ENCODE measurements around the gene GID4. TPM values are rescaled to one million over a fixed set of nuclear protein-coding genes. Genes with fewer than 3 reads are reported as not detected.

Gene GID4
- total RNA-seq, 1 experiment from 2014 or later = 11.4 TPM

- H3K27ac Mint-ChIP-seq = no peak overlapping the region
- peaks cover 4 to 5% of the 10 kb centered on the region in 2 experiments for H3K4me1 Mint-ChIP-seq
- Histone ChIP-seq H3K27me3 (ENCODE audit: insufficient read depth, low read length) (no peaks in the 10 kb centered on the region), H2AK5ac (ENCODE audit: insufficient read length, low read length) (no peak overlapping the region), H4K8ac (replicated peaks; ENCODE audit: insufficient read length, low read depth, low read length) (no peak overlapping the region), H2AFZ (ENCODE audit: low read length) (no peak overlapping the region), H3K79me2 (ENCODE audit: insufficient read depth, low read length) (no peaks in the 10 kb centered on the region), H3K23me2 (ENCODE audit: insufficient read length, low read depth, low read length, poor library complexity, severe bottlenecking) (no peaks in the 10 kb centered on the region), H2BK5ac (ENCODE audit: insufficient read length, low read length) (no peak overlapping the region), H3K18ac (ENCODE audit: insufficient read length, low read depth, low read length) (no peak overlapping the region), H2BK20ac (ENCODE audit: low read depth, low read length, poor library complexity, severe bottlenecking) (no peak overlapping the region), H4K91ac (ENCODE audit: insufficient read length, low read depth, low read length) (no peak overlapping the region), H3K27ac (ENCODE audit: insufficient read length, low read depth, low read length) (no peak overlapping the region), H3K56ac (ENCODE audit: insufficient read length, low read depth, low read length) (no peak overlapping the region), H3K9me3 (ENCODE audit: control insufficient read depth, low read depth, low read length) (no peaks in the 10 kb centered on the region), H2BK15ac (ENCODE audit: low read depth, low read length) (no peak overlapping the region), H4K20me1 (ENCODE audit: control insufficient read depth, insufficient read depth, insufficient read length) (no peaks in the 10 kb centered on the region), H3K9ac (ENCODE audit: extremely low read depth, insufficient read length, low read length) (no peak overlapping the region), H3K14ac (ENCODE audit: insufficient read depth, low read length) (no peak overlapping the region), H3K4ac (ENCODE audit: low read depth, low read length) (no peak overlapping the region), H3K79me1 (ENCODE audit: insufficient read depth, low read depth, low read length, poor library complexity, severe bottlenecking) (no peaks in the 10 kb centered on the region), H3K4me1 (ENCODE audit: insufficient read depth, low read length) (no peaks in the 10 kb centered on the region), H2BK120ac (ENCODE audit: low read depth, low read length, poor library complexity, severe bottlenecking) (no peak overlapping the region), H4K5ac (ENCODE audit: insufficient read length, low read depth, low read length) (no peak overlapping the region), H3T11ph (ENCODE audit: low read length) (no peak overlapping the region), H3K4me2 (ENCODE audit: insufficient read depth, insufficient read length, low read length) (no peak overlapping the region), H2BK12ac (ENCODE audit: insufficient read length, low read depth, low read length) (no peak overlapping the region), H3K23ac (ENCODE audit: insufficient read length, low read depth, low read length) (no peak overlapping the region)
- no peak for DNase-seq
- no peaks in the 10 kb centered on the region for H3K9me3 Mint-ChIP-seq
- H3K36me3 Mint-ChIP-seq (ENCODE audit: insufficient read depth in 1 of 3, low read depth in 3 of 3) = no peaks in the 10 kb centered on the region
- no peak for TF ChIP-seq CTCF (conservative IDR thresholded peaks at IDR 0.05)
- H3K4me3 Mint-ChIP-seq = no peak overlapping the region
- H3K27me3 Mint-ChIP-seq (ENCODE audit: low read depth) = peaks cover 7% of the 10 kb centered on the region
Observed at GRCh38 chr17:18071751-18072150, 32.5 kb downstream of the GID4 start.
